ENCODE data around the gene MORN1. TPM values are rescaled to one million over a fixed set of nuclear protein-coding genes. Genes with fewer than 3 reads are reported as not detected.

The MORN1 gene
- total and polyA plus RNA-seq, 8 donors = 2.6 to 18.1 (median 5.7) TPM

GRCh38 chr1:2378956-2379732 is 12.2 kb downstream of the MORN1 start:
- H3K9me3 ChIP-seq = no peaks in the 10 kb centered on the region
- no peak overlapping the region for H3K27ac ChIP-seq
- H3K4me1 ChIP-seq = peaks cover 6 to 13% (median 10%) of the 10 kb centered on the region in 4 donors
- intact Hi-C loops (cut with DNase I; ENCODE audit: low total_unique reads) = no loop called here
- H3K27me3 ChIP-seq = no peaks in the 10 kb centered on the region
- 67 to 77% (median 71%) methylated on average over 18 of the region's 18 CpGs for WGBS, 5 donors
- no peak overlapping the region for H3K4me3 ChIP-seq
- DNase-seq = no peak
- no peak for TF ChIP-seq EP300 (IDR thresholded peaks at IDR 0.05)
- TF ChIP-seq, protein P1, sequence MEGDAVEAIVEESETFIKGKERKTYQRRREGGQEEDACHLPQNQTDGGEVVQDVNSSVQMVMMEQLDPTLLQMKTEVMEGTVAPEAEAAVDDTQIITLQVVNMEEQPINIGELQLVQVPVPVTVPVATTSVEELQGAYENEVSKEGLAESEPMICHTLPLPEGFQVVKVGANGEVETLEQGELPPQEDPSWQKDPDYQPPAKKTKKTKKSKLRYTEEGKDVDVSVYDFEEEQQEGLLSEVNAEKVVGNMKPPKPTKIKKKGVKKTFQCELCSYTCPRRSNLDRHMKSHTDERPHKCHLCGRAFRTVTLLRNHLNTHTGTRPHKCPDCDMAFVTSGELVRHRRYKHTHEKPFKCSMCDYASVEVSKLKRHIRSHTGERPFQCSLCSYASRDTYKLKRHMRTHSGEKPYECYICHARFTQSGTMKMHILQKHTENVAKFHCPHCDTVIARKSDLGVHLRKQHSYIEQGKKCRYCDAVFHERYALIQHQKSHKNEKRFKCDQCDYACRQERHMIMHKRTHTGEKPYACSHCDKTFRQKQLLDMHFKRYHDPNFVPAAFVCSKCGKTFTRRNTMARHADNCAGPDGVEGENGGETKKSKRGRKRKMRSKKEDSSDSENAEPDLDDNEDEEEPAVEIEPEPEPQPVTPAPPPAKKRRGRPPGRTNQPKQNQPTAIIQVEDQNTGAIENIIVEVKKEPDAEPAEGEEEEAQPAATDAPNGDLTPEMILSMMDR (IDR thresholded peaks at IDR 0.05) = no peak
- no peak for TF ChIP-seq POLR2AphosphoS5 (IDR thresholded peaks at IDR 0.05)
- TF ChIP-seq POLR2A (IDR thresholded peaks at IDR 0.05) = no peak
- H3K36me3 ChIP-seq = no peaks in the 10 kb centered on the region

DNA sequence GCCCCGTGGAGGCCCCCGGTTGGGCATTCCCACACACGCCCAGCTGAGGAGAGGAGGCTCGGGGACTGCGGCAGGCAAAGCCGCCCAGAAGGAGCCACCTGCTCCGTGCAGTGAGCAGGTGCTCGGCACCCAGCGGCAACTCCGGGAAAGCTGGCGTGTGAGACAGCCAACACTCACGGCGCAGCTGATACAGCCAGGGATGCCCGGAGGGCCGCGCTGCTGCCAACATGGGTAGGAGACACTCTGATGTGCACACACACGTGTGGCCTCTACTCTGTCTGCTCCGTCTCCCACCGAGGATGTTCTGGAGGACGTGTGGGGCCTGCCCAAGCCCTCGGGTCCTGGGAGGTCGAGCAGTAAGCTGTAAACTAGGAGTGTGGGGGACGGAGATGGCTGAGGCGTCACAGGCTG is 12.9 kb downstream of the MORN1 start:
- Histone ChIP-seq H3K36me3 (peaks cover 0 to 4% (median 0%) of the 10 kb centered on the region in 4 donors), H3K9me3 (no peaks in the 10 kb centered on the region), H3K4me3 (no peak overlapping the region), H3K4me1 (peaks cover 6 to 13% (median 10%) of the 10 kb centered on the region in 4 donors), H3K27ac (no peak overlapping the region), H3K27me3 (no peaks in the 10 kb centered on the region)
- WGBS, 5 donors = 84 to 91% (median 86%) methylated on average over 16 to 24 of the region's 24 CpGs
- no peak for DNase-seq
- intact Hi-C loops (cut with DNase I; ENCODE audit: low total_unique reads) = no loop called here
- TF ChIP-seq EP300 (IDR thresholded peaks at IDR 0.05) = no peak
- no peak for TF ChIP-seq POLR2AphosphoS5 (IDR thresholded peaks at IDR 0.05)
- TF ChIP-seq POLR2A (IDR thresholded peaks at IDR 0.05) = no peak
- TF ChIP-seq, protein P1 (IDR thresholded peaks at IDR 0.05) = no peak

GRCh38 chr1:2377751-2378440 is 13.5 kb downstream of the MORN1 start:
- H3K27ac ChIP-seq = no peak overlapping the region
- 83 to 92% (median 87%) methylated on average over 8 to 16 of the region's 16 CpGs for WGBS, 5 donors
- H3K27me3 ChIP-seq = no peaks in the 10 kb centered on the region
- H3K4me3 ChIP-seq = no peak overlapping the region
- peaks cover 6 to 13% (median 10%) of the 10 kb centered on the region in 4 donors for H3K4me1 ChIP-seq
- H3K36me3 ChIP-seq = peaks cover 0 to 4% (median 0%) of the 10 kb centered on the region in 4 donors
- TF ChIP-seq, protein P1 (IDR thresholded peaks at IDR 0.05) = no peak
- no peak for TF ChIP-seq EP300 (IDR thresholded peaks at IDR 0.05)
- no peak for TF ChIP-seq POLR2AphosphoS5 (IDR thresholded peaks at IDR 0.05)
- TF ChIP-seq POLR2A (IDR thresholded peaks at IDR 0.05) = no peak
- intact Hi-C loops (cut with DNase I; ENCODE audit: low total_unique reads) = no loop called here
- no peak for DNase-seq
- H3K9me3 ChIP-seq = no peaks in the 10 kb centered on the region

DNA sequence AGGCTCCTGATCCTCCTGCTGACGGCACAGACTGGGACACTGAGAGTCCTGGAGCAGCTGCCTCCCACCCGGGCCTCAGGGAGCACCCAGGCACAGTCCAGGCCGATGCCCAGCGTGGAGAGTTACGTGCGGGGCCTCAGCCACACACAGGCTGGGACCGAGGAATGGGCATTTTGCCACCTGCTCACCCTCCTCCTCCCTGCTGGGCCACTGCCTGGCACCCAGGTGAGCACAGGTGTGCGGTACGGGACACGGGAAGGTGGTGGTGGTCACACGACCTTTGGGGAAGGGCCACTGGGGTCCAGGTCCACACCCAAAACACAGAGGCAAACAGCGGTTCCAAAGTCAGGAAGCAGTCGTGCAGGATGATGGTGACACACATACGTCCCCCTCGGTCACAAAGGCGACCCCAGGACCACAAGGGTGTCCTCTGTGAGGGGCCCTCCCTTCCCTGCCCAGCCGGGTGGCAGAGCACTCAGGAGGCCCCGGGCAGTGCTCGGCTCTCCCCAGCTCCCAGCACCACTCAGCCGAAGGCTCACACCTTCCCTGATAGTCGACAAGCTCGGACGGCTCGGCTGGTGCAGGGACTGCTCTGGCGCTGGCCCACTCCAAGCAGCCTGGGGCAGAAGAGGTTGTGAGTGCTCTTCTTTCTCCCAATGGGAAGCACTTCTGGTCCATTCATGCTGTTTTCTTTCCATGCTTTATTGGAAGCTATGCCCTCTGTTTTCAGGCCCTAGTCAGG is 14.3 kb downstream of the MORN1 start:
- intact Hi-C loops (cut with DNase I; ENCODE audit: low total_unique reads) = no loop called here
- Histone ChIP-seq H3K9me3 (no peaks in the 10 kb centered on the region), H3K27ac (no peak overlapping the region), H3K27me3 (no peaks in the 10 kb centered on the region), H3K4me1 (peaks cover 6 to 12% (median 8%) of the 10 kb centered on the region in 4 donors), H3K36me3 (peaks cover 0 to 5% (median 2%) of the 10 kb centered on the region in 4 donors), H3K4me3 (no peak overlapping the region)
- no peak for DNase-seq
- TF ChIP-seq EP300 (IDR thresholded peaks at IDR 0.05) (no peak), POLR2AphosphoS5 (IDR thresholded peaks at IDR 0.05) (no peak), POLR2A (IDR thresholded peaks at IDR 0.05) (no peak)
- TF ChIP-seq, protein P1 (IDR thresholded peaks at IDR 0.05) = no peak
- WGBS, 5 donors = 73 to 81% (median 77%) methylated on average over 23 to 25 of the region's 25 CpGs
